Liver (tissue), 3 donors: ENCODE results near the gene SLC38A5.

Experiments
- TAF1 ChIP-seq: conservative IDR thresholded peaks from 2 replicates; pipeline ENCODE4 v1.6.1; 2016; ENCODE audit warnings: antibody characterized with exemption, mild to moderate bottlenecking
- TF ChIP-seq, protein P1 (sequence below): fragments of 150-350 bp; IDR thresholded peaks from 2 replicates; pipeline ENCODE4 v1.5.1; 2017; ENCODE audit warnings: improper control_type of control experiment, low read depth, low read length; ENCODE audit not compliant: missing input control
- TF ChIP-seq, protein P2 (sequence below): IDR thresholded peaks from 2 replicates; pipeline ENCODE4 v1.6.1; 2016; ENCODE audit warnings: antibody characterized with exemption, mild to moderate bottlenecking
- donor health status: healthy.
- donor health status: healthy.

DNA sequence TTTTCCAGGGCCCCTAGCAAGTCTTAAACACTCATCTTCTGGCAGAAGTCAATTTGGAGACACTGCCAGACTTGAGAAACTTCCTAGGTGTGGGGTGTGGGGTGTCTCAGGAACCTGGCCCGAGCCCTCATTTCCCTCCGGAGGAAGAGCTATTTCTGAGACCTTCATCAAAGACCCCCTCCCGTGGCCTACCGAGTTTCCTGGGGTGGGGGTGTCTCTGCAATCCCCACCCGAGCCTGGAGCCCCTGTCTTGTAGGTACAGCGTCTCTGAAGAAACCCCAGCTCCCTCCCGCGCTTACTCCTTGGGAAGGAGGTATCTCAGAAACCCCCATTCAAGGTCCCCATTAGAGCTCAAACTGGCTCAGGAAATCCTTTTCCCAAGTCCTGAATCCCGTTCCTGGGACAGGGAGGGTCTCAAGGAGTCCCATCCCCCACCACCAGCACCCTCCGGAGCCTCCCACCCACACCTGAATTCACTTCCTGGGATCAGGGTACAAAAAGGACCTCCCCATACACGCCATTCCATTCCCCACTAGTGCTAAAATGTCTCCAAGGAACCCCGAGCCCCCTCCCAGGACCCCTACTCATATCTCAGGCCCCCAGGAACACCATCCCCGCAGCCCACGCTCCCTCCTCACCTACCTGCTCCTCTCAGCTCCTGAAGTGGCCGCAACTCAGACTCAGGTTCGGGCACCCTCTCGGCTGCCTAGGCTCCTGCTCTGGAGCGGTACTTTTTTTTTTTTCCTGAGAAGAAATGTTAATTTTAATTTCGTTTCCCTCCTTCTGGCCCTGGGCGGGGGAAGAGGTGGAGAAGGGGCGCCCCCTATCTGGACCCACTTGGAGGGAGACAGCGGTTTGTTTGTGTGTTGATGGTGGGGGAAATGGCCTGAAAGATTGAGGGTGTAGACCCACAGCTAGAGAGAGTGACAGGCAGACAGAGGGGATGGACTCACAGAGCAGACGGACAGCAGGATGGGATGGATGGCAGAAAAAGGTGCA is 1.1 kb downstream of the SLC38A5 start:
- no peak for TF ChIP-seq TAF1
- TF ChIP-seq, protein P1, sequence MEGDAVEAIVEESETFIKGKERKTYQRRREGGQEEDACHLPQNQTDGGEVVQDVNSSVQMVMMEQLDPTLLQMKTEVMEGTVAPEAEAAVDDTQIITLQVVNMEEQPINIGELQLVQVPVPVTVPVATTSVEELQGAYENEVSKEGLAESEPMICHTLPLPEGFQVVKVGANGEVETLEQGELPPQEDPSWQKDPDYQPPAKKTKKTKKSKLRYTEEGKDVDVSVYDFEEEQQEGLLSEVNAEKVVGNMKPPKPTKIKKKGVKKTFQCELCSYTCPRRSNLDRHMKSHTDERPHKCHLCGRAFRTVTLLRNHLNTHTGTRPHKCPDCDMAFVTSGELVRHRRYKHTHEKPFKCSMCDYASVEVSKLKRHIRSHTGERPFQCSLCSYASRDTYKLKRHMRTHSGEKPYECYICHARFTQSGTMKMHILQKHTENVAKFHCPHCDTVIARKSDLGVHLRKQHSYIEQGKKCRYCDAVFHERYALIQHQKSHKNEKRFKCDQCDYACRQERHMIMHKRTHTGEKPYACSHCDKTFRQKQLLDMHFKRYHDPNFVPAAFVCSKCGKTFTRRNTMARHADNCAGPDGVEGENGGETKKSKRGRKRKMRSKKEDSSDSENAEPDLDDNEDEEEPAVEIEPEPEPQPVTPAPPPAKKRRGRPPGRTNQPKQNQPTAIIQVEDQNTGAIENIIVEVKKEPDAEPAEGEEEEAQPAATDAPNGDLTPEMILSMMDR = no peak
- TF ChIP-seq, protein P2, sequence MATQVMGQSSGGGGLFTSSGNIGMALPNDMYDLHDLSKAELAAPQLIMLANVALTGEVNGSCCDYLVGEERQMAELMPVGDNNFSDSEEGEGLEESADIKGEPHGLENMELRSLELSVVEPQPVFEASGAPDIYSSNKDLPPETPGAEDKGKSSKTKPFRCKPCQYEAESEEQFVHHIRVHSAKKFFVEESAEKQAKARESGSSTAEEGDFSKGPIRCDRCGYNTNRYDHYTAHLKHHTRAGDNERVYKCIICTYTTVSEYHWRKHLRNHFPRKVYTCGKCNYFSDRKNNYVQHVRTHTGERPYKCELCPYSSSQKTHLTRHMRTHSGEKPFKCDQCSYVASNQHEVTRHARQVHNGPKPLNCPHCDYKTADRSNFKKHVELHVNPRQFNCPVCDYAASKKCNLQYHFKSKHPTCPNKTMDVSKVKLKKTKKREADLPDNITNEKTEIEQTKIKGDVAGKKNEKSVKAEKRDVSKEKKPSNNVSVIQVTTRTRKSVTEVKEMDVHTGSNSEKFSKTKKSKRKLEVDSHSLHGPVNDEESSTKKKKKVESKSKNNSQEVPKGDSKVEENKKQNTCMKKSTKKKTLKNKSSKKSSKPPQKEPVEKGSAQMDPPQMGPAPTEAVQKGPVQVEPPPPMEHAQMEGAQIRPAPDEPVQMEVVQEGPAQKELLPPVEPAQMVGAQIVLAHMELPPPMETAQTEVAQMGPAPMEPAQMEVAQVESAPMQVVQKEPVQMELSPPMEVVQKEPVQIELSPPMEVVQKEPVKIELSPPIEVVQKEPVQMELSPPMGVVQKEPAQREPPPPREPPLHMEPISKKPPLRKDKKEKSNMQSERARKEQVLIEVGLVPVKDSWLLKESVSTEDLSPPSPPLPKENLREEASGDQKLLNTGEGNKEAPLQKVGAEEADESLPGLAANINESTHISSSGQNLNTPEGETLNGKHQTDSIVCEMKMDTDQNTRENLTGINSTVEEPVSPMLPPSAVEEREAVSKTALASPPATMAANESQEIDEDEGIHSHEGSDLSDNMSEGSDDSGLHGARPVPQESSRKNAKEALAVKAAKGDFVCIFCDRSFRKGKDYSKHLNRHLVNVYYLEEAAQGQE = no peak
